ENCODE data around the gene SEMA3F. TPM values are rescaled to one million over a fixed set of nuclear protein-coding genes. Genes with fewer than 3 reads are reported as not detected.

Gene SEMA3F
- total and polyA plus RNA-seq, 9 donors = 1.9 to 31.5 (median 7.2) TPM

GRCh38 chr3:50230794-50231125 is 75.6 kb downstream of the SEMA3F start:
- WGBS, 3 donors = 82 to 85% (median 83%) methylated on average over 4 of the region's 4 CpGs
- Histone ChIP-seq H3K9me3 (no peaks in the 10 kb centered on the region), H3K4me1 (ENCODE audit: insufficient read depth) (peaks cover 10% of the 10 kb centered on the region), H3K4me3 (no peak overlapping the region), H3K27me3 (no peaks in the 10 kb centered on the region), H3K36me3 (no peaks in the 10 kb centered on the region), H3K27ac (no peak overlapping the region)
- TF ChIP-seq CTCF (IDR thresholded peaks at IDR 0.05) (no peak), EP300 (IDR thresholded peaks at IDR 0.05) (no peak), POLR2A (IDR thresholded peaks at IDR 0.05) (no peak)
- no peak for DNase-seq
- intact Hi-C loops (cut with DNase I) = no loop called here

- Histone ChIP-seq H3K9me3 (no peaks in the 10 kb centered on the region), H3K4me3 (no peak overlapping the region), H3K4me1 (ENCODE audit: insufficient read depth) (peaks cover 10% of the 10 kb centered on the region), H3K27ac (no peak overlapping the region), H3K36me3 (no peaks in the 10 kb centered on the region), H3K27me3 (no peaks in the 10 kb centered on the region)
- DNase-seq = no peak
- TF ChIP-seq POLR2A (IDR thresholded peaks at IDR 0.05) = no peak
- TF ChIP-seq CTCF (IDR thresholded peaks at IDR 0.05) = no peak
- TF ChIP-seq EP300 (IDR thresholded peaks at IDR 0.05) = no peak
- WGBS, 3 donors = 71 to 76% (median 76%) methylated on average over 5 of the region's 5 CpGs
- intact Hi-C loops (cut with DNase I) = no loop called here
Observed at GRCh38 chr3:50231581-50231980, 76.5 kb downstream of the SEMA3F start.

GRCh38 chr3:50232303-50232702 is 77.2 kb downstream of the SEMA3F start:
- H3K27me3 ChIP-seq = no peaks in the 10 kb centered on the region
- H3K4me1 ChIP-seq (ENCODE audit: insufficient read depth) = peaks cover 7% of the 10 kb centered on the region
- H3K36me3 ChIP-seq = no peaks in the 10 kb centered on the region
- no peak overlapping the region for H3K27ac ChIP-seq
- no peak overlapping the region for H3K4me3 ChIP-seq
- no peaks in the 10 kb centered on the region for H3K9me3 ChIP-seq
- WGBS, 3 donors = 37 to 67% (median 47%) methylated on average over 3 of the region's 3 CpGs
- no peak for DNase-seq
- intact Hi-C loops (cut with DNase I) = no loop called here
- no peak for TF ChIP-seq CTCF (IDR thresholded peaks at IDR 0.05)
- no peak for TF ChIP-seq POLR2A (IDR thresholded peaks at IDR 0.05)
- TF ChIP-seq EP300 (IDR thresholded peaks at IDR 0.05) = no peak

- TF ChIP-seq EP300 (IDR thresholded peaks at IDR 0.05) = no peak
- no peak for TF ChIP-seq CTCF (IDR thresholded peaks at IDR 0.05)
- Histone ChIP-seq H3K36me3 (no peaks in the 10 kb centered on the region), H3K9me3 (no peaks in the 10 kb centered on the region), H3K4me3 (no peak overlapping the region), H3K27me3 (no peaks in the 10 kb centered on the region), H3K27ac (no peak overlapping the region), H3K4me1 (ENCODE audit: insufficient read depth) (peaks cover 5% of the 10 kb centered on the region)
- no peak for DNase-seq
- WGBS, 3 donors = 86 to 97% (median 92%) methylated on average over 4 of the region's 4 CpGs
- intact Hi-C loops (cut with DNase I) = no loop called here
Observed at GRCh38 chr3:50233176-50233575, 78.1 kb downstream of the SEMA3F start.

Measured in ovary (tissue), 9 donors.